ENCODE results near the gene FOXJ2.
A peak's percentile ranks its signal among the peaks of the same experiment; 100 is the strongest.
"Not testable (repeated sequence)": the region's sequence is repeated elsewhere in the genome, so short reads cannot be mapped to it uniquely, and the experiment has no call there.

The FOXJ2 gene

DNA sequence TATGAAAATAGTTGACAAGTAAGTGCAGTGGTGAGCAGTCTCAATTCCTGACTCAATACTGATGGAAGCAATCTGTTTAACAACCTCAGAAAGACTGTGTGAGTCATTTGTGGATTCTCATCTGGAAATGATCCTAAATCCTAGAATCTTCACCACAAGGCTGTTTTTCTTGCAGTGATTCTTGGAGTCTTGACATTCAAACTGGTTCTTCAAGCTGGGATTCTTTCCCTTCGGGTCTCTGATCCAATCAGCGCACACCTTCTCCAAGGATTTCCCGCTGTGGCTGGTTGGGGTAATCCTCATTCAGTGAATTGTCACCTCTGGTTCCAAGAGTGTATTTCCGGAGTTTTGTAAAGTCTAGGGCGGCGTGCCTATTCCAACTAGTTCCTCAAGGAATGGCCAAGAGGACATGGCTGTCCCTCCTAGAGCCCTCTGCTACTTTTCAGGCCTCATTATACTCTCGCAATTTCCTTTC is 37.7 kb upstream of the FOXJ2 start:
- H2AFZ ChIP-seq (ENCODE audit: low read depth, low read length): no peak overlapping the region
- no peaks in the 10 kb centered on the region for H4K20me1 ChIP-seq (ENCODE audit: insufficient read depth, low read length)
- ATAC-seq (ENCODE audit: insufficient read depth, low read depth): no peak
- H3K9ac ChIP-seq (ENCODE audit: low read depth, low read length): no peak overlapping the region
- no peak overlapping the region for H3K4me3 ChIP-seq (ENCODE audit: low read depth in 1 of 2, low read length in 2 of 2)
- H3K9me3 ChIP-seq (ENCODE audit: insufficient read depth, low read length, severe bottlenecking): no peaks in the 10 kb centered on the region
- TF ChIP-seq EZH2 (IDR thresholded peaks at IDR 0.05; ENCODE audit: borderline replicate concordance, low read depth, low read length, severe bottlenecking): no peak
- TF ChIP-seq, protein P1, sequence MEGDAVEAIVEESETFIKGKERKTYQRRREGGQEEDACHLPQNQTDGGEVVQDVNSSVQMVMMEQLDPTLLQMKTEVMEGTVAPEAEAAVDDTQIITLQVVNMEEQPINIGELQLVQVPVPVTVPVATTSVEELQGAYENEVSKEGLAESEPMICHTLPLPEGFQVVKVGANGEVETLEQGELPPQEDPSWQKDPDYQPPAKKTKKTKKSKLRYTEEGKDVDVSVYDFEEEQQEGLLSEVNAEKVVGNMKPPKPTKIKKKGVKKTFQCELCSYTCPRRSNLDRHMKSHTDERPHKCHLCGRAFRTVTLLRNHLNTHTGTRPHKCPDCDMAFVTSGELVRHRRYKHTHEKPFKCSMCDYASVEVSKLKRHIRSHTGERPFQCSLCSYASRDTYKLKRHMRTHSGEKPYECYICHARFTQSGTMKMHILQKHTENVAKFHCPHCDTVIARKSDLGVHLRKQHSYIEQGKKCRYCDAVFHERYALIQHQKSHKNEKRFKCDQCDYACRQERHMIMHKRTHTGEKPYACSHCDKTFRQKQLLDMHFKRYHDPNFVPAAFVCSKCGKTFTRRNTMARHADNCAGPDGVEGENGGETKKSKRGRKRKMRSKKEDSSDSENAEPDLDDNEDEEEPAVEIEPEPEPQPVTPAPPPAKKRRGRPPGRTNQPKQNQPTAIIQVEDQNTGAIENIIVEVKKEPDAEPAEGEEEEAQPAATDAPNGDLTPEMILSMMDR (IDR thresholded peaks at IDR 0.05; ENCODE audit: borderline replicate concordance, extremely low read depth, low read length, poor library complexity, severe bottlenecking): no peak
- no peaks in the 10 kb centered on the region for H3K79me2 ChIP-seq (ENCODE audit: insufficient read depth, low read length)
- no peak for DNase-seq
- H3K27me3 ChIP-seq (ENCODE audit: insufficient read depth, low read length, poor library complexity): no peaks in the 10 kb centered on the region
- H3K36me3 ChIP-seq (ENCODE audit: insufficient read depth, low read length): no peaks in the 10 kb centered on the region
- H3K4me2 ChIP-seq (ENCODE audit: insufficient read depth, low read length): no peak overlapping the region
- peaks cover 22% of the 10 kb centered on the region for H3K4me1 ChIP-seq (ENCODE audit: insufficient read depth, low read length)
- H3K27ac ChIP-seq (ENCODE audit: low read length): no peak overlapping the region

DNA sequence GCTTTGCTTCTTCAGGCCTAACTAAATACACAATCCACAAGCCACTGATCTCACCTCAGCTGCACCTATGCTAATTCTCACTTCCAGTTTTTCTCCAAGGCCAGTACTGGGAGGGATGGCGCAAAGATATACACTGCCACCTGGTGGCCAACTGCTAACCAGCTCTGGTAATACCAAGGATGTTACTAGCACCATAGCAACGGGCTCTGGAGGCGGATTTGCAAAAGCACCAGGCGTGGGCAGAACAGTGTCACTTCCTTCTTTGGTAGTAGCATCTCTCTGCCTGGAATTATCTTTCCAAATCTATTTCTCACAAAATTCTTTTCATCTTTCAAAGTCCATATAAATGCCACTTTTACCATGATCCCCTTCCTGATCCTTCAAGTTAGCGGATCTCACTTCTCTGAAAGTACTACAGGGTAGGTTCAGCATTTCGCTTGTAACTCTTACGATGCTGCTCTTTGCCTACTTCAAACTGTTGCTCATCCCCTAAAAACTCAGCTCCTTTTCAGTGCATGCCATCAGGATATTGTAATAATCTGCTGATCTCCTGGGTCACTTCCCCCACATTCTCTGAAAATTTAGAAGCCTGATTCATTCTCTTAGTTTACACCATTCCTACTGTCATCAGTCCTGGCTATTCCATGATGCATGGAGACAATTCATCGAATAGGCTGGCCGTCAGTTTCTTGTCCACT is 37.1 kb upstream of the FOXJ2 start:
- ATAC-seq (ENCODE audit: insufficient read depth, low read depth): peak; percentile 100
- Histone ChIP-seq H3K9me3 (ENCODE audit: insufficient read depth, low read length, severe bottlenecking) (no peaks in the 10 kb centered on the region), H3K9ac (ENCODE audit: low read depth, low read length) (no peak overlapping the region), H3K27me3 (ENCODE audit: insufficient read depth, low read length, poor library complexity) (no peaks in the 10 kb centered on the region), H3K4me1 (ENCODE audit: insufficient read depth, low read length) (peaks cover 16% of the 10 kb centered on the region), H3K79me2 (ENCODE audit: insufficient read depth, low read length) (no peaks in the 10 kb centered on the region), H3K4me3 (ENCODE audit: low read depth in 1 of 2, low read length in 2 of 2) (no peak overlapping the region), H2AFZ (ENCODE audit: low read depth, low read length) (no peak overlapping the region), H3K27ac (ENCODE audit: low read length) (no peak overlapping the region), H4K20me1 (ENCODE audit: insufficient read depth, low read length) (no peaks in the 10 kb centered on the region), H3K4me2 (ENCODE audit: insufficient read depth, low read length) (no peak overlapping the region), H3K36me3 (ENCODE audit: insufficient read depth, low read length) (no peaks in the 10 kb centered on the region)
- TF ChIP-seq EZH2 (IDR thresholded peaks at IDR 0.05; ENCODE audit: borderline replicate concordance, low read depth, low read length, severe bottlenecking): no peak
- TF ChIP-seq, protein P1 (IDR thresholded peaks at IDR 0.05; ENCODE audit: borderline replicate concordance, extremely low read depth, low read length, poor library complexity, severe bottlenecking): peak; percentile 86
- peak; percentile 82 for DNase-seq

DNA sequence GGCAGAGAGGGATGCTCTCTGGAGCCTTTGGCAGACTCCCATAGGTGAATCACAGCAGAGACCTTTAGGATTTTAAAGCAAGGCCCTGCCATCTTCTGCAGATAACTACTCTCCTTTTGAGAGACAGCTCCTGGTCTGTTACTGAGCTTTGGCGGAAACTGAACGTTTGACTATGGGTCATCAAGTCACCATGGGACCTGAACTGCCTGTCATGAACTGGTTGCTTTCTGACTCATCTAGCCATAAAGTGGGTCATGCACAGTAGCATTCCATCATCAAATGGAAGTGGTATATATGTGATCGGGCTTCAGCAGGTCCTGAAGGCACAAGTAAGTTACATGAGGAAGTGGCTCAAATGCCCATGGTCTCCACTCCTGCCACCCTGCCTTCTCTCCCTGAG is 31.7 kb upstream of the FOXJ2 start:
- H3K27ac ChIP-seq (ENCODE audit: low read length); ATAC-seq (ENCODE audit: insufficient read depth, low read depth); DNase-seq: not testable (repeated sequence)

DNA sequence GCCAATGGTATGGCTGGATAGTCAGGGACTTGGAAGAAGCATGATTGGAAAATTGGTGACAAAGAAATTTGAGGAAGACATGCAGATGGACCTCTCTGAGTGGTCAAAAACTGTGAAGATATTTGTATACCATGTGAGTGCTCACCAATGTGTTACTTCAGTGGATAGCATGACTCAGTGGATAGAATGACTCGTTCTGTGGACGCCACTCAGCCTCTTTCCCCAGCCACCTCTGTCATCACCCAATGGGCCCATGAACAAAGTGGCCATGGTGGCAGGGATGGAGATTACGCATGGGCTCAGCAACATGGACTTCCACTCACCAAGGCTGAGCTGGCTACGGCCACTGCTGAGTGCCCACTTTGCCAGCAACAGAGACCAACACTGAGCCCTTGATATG is 31.0 kb upstream of the FOXJ2 start:
- not testable (repeated sequence) for H3K27me3 ChIP-seq (ENCODE audit: insufficient read depth, low read length, poor library complexity); H3K4me1 ChIP-seq (ENCODE audit: insufficient read depth, low read length); H4K20me1 ChIP-seq (ENCODE audit: insufficient read depth, low read length); ATAC-seq (ENCODE audit: insufficient read depth, low read depth); H3K27ac ChIP-seq (ENCODE audit: low read length); H2AFZ ChIP-seq (ENCODE audit: low read depth, low read length); H3K79me2 ChIP-seq (ENCODE audit: insufficient read depth, low read length); H3K9ac ChIP-seq (ENCODE audit: low read depth, low read length); DNase-seq; H3K36me3 ChIP-seq (ENCODE audit: insufficient read depth, low read length); H3K4me2 ChIP-seq (ENCODE audit: insufficient read depth, low read length); H3K4me3 ChIP-seq (ENCODE audit: low read depth in 1 of 2, low read length in 2 of 2); H3K9me3 ChIP-seq (ENCODE audit: insufficient read depth, low read length, severe bottlenecking)

More for the DNA sequence above, 31.7 kb upstream of the FOXJ2 start:
- not testable (repeated sequence) for H3K4me2 ChIP-seq (ENCODE audit: insufficient read depth, low read length); H3K9ac ChIP-seq (ENCODE audit: low read depth, low read length); H3K27me3 ChIP-seq (ENCODE audit: insufficient read depth, low read length, poor library complexity); H2AFZ ChIP-seq (ENCODE audit: low read depth, low read length); H3K4me3 ChIP-seq (ENCODE audit: low read depth in 1 of 2, low read length in 2 of 2); H3K9me3 ChIP-seq (ENCODE audit: insufficient read depth, low read length, severe bottlenecking); H3K79me2 ChIP-seq (ENCODE audit: insufficient read depth, low read length); H4K20me1 ChIP-seq (ENCODE audit: insufficient read depth, low read length); H3K36me3 ChIP-seq (ENCODE audit: insufficient read depth, low read length); H3K4me1 ChIP-seq (ENCODE audit: insufficient read depth, low read length)

DNA sequence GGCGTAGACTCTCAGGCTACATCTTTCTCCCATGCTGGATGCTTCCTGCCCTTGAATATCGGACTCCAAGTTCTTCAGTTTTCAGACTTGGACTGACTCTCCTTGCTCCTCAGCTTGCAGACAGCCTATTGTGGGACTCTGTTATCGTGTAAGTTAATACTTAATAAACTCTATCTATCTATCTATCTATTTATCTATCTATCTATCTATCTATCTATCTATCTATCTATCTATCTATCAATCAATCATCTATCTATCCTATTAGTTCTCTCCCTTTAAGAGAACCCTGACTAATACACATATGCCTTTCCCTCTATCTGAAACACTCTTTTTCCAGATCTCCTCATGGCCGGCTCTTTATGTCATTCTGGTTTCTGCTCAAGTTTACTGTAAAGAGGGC is 27.6 kb upstream of the FOXJ2 start:
- DNase-seq; H2AFZ ChIP-seq (ENCODE audit: low read depth, low read length); ATAC-seq (ENCODE audit: insufficient read depth, low read depth); H3K79me2 ChIP-seq (ENCODE audit: insufficient read depth, low read length); H3K9me3 ChIP-seq (ENCODE audit: insufficient read depth, low read length, severe bottlenecking); H3K4me2 ChIP-seq (ENCODE audit: insufficient read depth, low read length); H3K9ac ChIP-seq (ENCODE audit: low read depth, low read length); H3K36me3 ChIP-seq (ENCODE audit: insufficient read depth, low read length); H3K4me3 ChIP-seq (ENCODE audit: low read depth in 1 of 2, low read length in 2 of 2); H3K4me1 ChIP-seq (ENCODE audit: insufficient read depth, low read length); H4K20me1 ChIP-seq (ENCODE audit: insufficient read depth, low read length); H3K27me3 ChIP-seq (ENCODE audit: insufficient read depth, low read length, poor library complexity); H3K27ac ChIP-seq (ENCODE audit: low read length): not testable (repeated sequence)
